ENCODE results near the gene MTOR.

Gene MTOR

DNA sequence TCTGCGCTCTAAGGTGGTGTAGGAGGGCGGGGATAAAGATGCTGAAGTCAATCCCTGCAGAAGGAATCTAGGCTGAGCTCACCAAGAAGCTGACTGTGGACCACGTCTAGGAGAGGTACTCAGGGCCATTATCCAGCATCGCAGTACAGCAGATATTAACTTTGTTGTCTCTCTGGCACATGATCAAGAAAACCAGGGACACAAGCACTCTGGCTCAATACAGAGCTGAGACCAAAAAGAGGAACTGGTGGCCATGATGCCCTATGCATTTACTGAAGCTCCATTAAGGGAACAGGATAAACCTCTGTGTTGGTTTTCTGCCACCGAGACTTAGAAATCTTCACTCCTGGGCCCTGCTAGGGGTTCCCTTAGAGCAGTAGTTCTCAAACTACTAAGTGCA lies 111.2 kb downstream of the MTOR start:
- H3K27me3 ChIP-seq (ENCODE audit: insufficient read depth, low read length) = no peaks in the 10 kb centered on the region
- H3K4me3 ChIP-seq (ENCODE audit: low read depth, low read length) = no peak overlapping the region
- no peak overlapping the region for H2BK5ac ChIP-seq (ENCODE audit: low read depth, low read length, poor library complexity)
- no peak overlapping the region for H3K4ac ChIP-seq (ENCODE audit: low read depth, low read length)
- WGBS (ENCODE audit: extremely low coverage, insufficient coverage, insufficient read length) = no CpG with 5 or more reads among the region's 5 CpGs
- peaks cover 2 to 6% of the 10 kb centered on the region in 2 experiments for H3K4me1 ChIP-seq (ENCODE audit: control insufficient read depth in 1 of 2, insufficient read depth in 2 of 2, low read length in 2 of 2)
- H3K14ac ChIP-seq (ENCODE audit: low read length) = no peak overlapping the region
- H3K18ac ChIP-seq (ENCODE audit: low read length) = no peak overlapping the region
- no peak overlapping the region for H2BK120ac ChIP-seq (ENCODE audit: insufficient read depth, low read length, poor library complexity)
- no peak overlapping the region for H2BK12ac ChIP-seq (ENCODE audit: low read length)
- no peak overlapping the region for H2AFZ ChIP-seq (ENCODE audit: insufficient read depth, low read length, poor library complexity)
- no peak for DNase-seq
- H3K79me2 ChIP-seq (ENCODE audit: control insufficient read depth, insufficient read depth, low read length, poor library complexity) = no peaks in the 10 kb centered on the region
- no peak overlapping the region for H3K27ac ChIP-seq (ENCODE audit: low read depth, low read length)
- no peak overlapping the region for H4K12ac ChIP-seq (ENCODE audit: low read depth, low read length)
- no peak overlapping the region for H4K91ac ChIP-seq (ENCODE audit: low read depth, low read length)
- H3K36me3 ChIP-seq (ENCODE audit: control insufficient read depth in 1 of 2, insufficient read depth in 2 of 2, low read length in 2 of 2) = peaks cover 5 to 29% of the 10 kb centered on the region in 2 experiments
- H3K9ac ChIP-seq (ENCODE audit: low read length) = no peak overlapping the region
- no peak overlapping the region for H3K4me2 ChIP-seq (ENCODE audit: low read length)
- no peak overlapping the region for H2AK5ac ChIP-seq (ENCODE audit: low read length)
- peaks cover 1% of the 10 kb centered on the region for H3K9me3 ChIP-seq (ENCODE audit: insufficient read depth, low read depth, low read length)
- H3K23ac ChIP-seq (ENCODE audit: low read length) = no peak overlapping the region
- no peak overlapping the region for H4K8ac ChIP-seq (ENCODE audit: low read depth, low read length)
- H3K79me1 ChIP-seq (ENCODE audit: low read length) = no peaks in the 10 kb centered on the region

DNA sequence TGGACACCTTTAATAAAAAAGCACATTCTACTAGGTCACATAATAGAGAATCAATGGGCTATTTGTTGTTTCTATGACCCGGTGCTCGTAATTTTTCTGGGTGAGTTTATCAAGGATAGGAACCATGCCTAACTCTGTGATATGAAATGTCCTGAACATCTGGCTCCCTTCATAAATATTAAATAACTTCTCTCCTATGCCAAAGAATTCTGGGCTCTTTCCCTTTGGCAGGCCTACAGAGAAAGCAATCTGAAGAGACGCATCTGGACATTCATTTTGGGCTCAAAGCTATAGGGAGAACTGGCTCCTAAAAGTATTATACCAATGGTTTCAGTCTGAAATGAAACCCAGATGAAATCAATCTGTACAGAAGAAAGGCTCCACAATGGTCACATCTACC lies 112.0 kb downstream of the MTOR start:
- no CpG with 5 or more reads among the region's 3 CpGs for WGBS (ENCODE audit: extremely low coverage, insufficient coverage, insufficient read length)

DNA sequence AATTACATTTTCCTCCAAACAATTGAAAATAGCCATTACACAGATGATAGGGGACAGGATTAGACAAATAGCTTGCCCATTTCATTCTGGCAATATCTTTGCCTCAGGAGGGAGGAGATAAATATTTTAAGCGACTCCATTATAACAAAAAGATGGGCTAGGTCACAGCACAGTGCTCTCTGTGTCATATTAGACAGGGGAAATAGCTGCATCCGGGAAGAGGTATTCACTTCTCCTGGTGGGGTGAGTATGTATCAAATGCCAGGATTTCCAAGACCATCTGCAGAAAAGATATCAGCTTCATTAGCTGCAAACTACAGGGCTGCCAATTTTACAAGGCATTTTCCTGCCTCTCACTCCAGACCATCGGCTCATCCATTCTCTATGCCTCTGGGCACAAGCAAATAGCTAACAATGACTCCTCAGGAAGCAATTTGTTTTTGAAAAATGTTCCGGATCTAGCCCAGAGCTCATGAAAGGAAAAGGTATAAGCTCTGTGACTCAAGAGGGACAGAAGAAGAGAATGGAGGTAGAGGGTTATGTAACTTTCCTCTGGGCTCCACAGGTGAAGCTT lies 115.1 kb downstream of the MTOR start:
- WGBS (ENCODE audit: extremely low coverage, insufficient coverage, insufficient read length) = no CpG with 5 or more reads among the region's 4 CpGs
- Histone ChIP-seq H3K9me3 (ENCODE audit: insufficient read depth, low read depth, low read length) (peaks cover 1% of the 10 kb centered on the region), H3K27ac (ENCODE audit: low read depth, low read length) (no peak overlapping the region), H4K8ac (ENCODE audit: low read depth, low read length) (no peak overlapping the region), H3K79me1 (ENCODE audit: low read length) (no peaks in the 10 kb centered on the region), H3K4me3 (ENCODE audit: low read depth, low read length) (no peak overlapping the region), H2AFZ (ENCODE audit: insufficient read depth, low read length, poor library complexity) (no peak overlapping the region), H2AK5ac (ENCODE audit: low read length) (no peak overlapping the region), H3K9ac (ENCODE audit: low read length) (no peak overlapping the region), H3K18ac (ENCODE audit: low read length) (no peak overlapping the region), H3K4me2 (ENCODE audit: low read length) (no peak overlapping the region), H3K27me3 (ENCODE audit: insufficient read depth, low read length) (no peaks in the 10 kb centered on the region), H3K4me1 (ENCODE audit: control insufficient read depth in 1 of 2, insufficient read depth in 2 of 2, low read length in 2 of 2) (peaks cover under 1 to 4% of the 10 kb centered on the region in 2 experiments), H3K79me2 (ENCODE audit: control insufficient read depth, insufficient read depth, low read length, poor library complexity) (no peaks in the 10 kb centered on the region), H4K91ac (ENCODE audit: low read depth, low read length) (no peak overlapping the region), H3K23ac (ENCODE audit: low read length) (no peak overlapping the region), H3K36me3 (ENCODE audit: control insufficient read depth in 1 of 2, insufficient read depth in 2 of 2, low read length in 2 of 2) (peaks cover 10 to 39% of the 10 kb centered on the region in 2 experiments), H3K4ac (ENCODE audit: low read depth, low read length) (no peak overlapping the region), H4K12ac (ENCODE audit: low read depth, low read length) (no peak overlapping the region), H2BK5ac (ENCODE audit: low read depth, low read length, poor library complexity) (no peak overlapping the region), H2BK120ac (ENCODE audit: insufficient read depth, low read length, poor library complexity) (no peak overlapping the region), H2BK12ac (ENCODE audit: low read length) (no peak overlapping the region), H3K14ac (ENCODE audit: low read length) (no peak overlapping the region)
- DNase-seq = peak; percentile 73 to 92

More for the DNA sequence above, 112.0 kb downstream of the MTOR start:
- no peak overlapping the region for H3K4ac ChIP-seq (ENCODE audit: low read depth, low read length)
- H3K4me2 ChIP-seq (ENCODE audit: low read length) = no peak overlapping the region
- peaks cover 1% of the 10 kb centered on the region for H3K9me3 ChIP-seq (ENCODE audit: insufficient read depth, low read depth, low read length)
- no peak overlapping the region for H2AK5ac ChIP-seq (ENCODE audit: low read length)
- no peak overlapping the region for H3K23ac ChIP-seq (ENCODE audit: low read length)
- H3K4me3 ChIP-seq (ENCODE audit: low read depth, low read length) = no peak overlapping the region
- H4K8ac ChIP-seq (ENCODE audit: low read depth, low read length) = no peak overlapping the region
- H3K27ac ChIP-seq (ENCODE audit: low read depth, low read length) = no peak overlapping the region
- no peak overlapping the region for H3K14ac ChIP-seq (ENCODE audit: low read length)
- no peak for DNase-seq
- H2BK120ac ChIP-seq (ENCODE audit: insufficient read depth, low read length, poor library complexity) = no peak overlapping the region
- H3K4me1 ChIP-seq (ENCODE audit: control insufficient read depth in 1 of 2, insufficient read depth in 2 of 2, low read length in 2 of 2) = peaks cover 2 to 6% of the 10 kb centered on the region in 2 experiments
- H3K36me3 ChIP-seq (ENCODE audit: control insufficient read depth in 1 of 2, insufficient read depth in 2 of 2, low read length in 2 of 2) = peaks cover 9 to 35% of the 10 kb centered on the region in 2 experiments
- no peak overlapping the region for H3K9ac ChIP-seq (ENCODE audit: low read length)
- H2BK12ac ChIP-seq (ENCODE audit: low read length) = no peak overlapping the region
- no peaks in the 10 kb centered on the region for H3K79me2 ChIP-seq (ENCODE audit: control insufficient read depth, insufficient read depth, low read length, poor library complexity)
- H3K18ac ChIP-seq (ENCODE audit: low read length) = no peak overlapping the region
- no peak overlapping the region for H4K91ac ChIP-seq (ENCODE audit: low read depth, low read length)
- no peaks in the 10 kb centered on the region for H3K79me1 ChIP-seq (ENCODE audit: low read length)
- no peaks in the 10 kb centered on the region for H3K27me3 ChIP-seq (ENCODE audit: insufficient read depth, low read length)
- H4K12ac ChIP-seq (ENCODE audit: low read depth, low read length) = no peak overlapping the region
- no peak overlapping the region for H2BK5ac ChIP-seq (ENCODE audit: low read depth, low read length, poor library complexity)
- no peak overlapping the region for H2AFZ ChIP-seq (ENCODE audit: insufficient read depth, low read length, poor library complexity)

DNA sequence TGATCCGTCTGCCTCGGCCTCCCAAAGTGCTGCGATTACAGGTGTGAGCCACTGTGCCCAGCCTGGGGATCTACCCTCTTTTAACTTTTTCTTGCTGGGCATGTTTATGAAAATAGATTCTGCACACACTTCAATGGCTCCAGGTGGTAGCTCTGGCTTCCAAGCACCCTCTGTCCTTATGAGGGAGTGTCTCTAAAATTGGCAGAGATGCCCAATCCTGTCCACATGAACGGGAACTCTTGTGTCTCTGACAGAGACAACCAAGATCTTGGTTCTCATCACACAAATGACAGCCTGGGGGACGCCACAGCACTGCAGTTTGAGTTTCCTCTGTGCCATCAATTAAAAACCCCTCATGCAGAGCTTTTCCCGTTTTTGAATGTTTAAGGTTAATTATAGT lies 116.6 kb downstream of the MTOR start:
- H3K14ac ChIP-seq (ENCODE audit: low read length) = no peak overlapping the region
- H3K27ac ChIP-seq (ENCODE audit: low read depth, low read length) = no peak overlapping the region
- no peak overlapping the region for H2BK5ac ChIP-seq (ENCODE audit: low read depth, low read length, poor library complexity)
- DNase-seq = no peak
- peaks cover 1% of the 10 kb centered on the region for H3K9me3 ChIP-seq (ENCODE audit: insufficient read depth, low read depth, low read length)
- no peak overlapping the region for H3K23ac ChIP-seq (ENCODE audit: low read length)
- H3K4me3 ChIP-seq (ENCODE audit: low read depth, low read length) = no peak overlapping the region
- no peak overlapping the region for H3K18ac ChIP-seq (ENCODE audit: low read length)
- no peak overlapping the region for H2AFZ ChIP-seq (ENCODE audit: insufficient read depth, low read length, poor library complexity)
- H4K8ac ChIP-seq (ENCODE audit: low read depth, low read length) = no peak overlapping the region
- H3K4ac ChIP-seq (ENCODE audit: low read depth, low read length) = no peak overlapping the region
- no peak overlapping the region for H4K12ac ChIP-seq (ENCODE audit: low read depth, low read length)
- WGBS (ENCODE audit: extremely low coverage, insufficient coverage, insufficient read length) = no CpG with 5 or more reads among the region's 6 CpGs
- H3K9ac ChIP-seq (ENCODE audit: low read length) = no peak overlapping the region
- no peaks in the 10 kb centered on the region for H3K27me3 ChIP-seq (ENCODE audit: insufficient read depth, low read length)
- no peak overlapping the region for H3K4me2 ChIP-seq (ENCODE audit: low read length)
- no peaks in the 10 kb centered on the region for H3K79me2 ChIP-seq (ENCODE audit: control insufficient read depth, insufficient read depth, low read length, poor library complexity)
- no peak overlapping the region for H4K91ac ChIP-seq (ENCODE audit: low read depth, low read length)
- H3K4me1 ChIP-seq (ENCODE audit: control insufficient read depth in 1 of 2, insufficient read depth in 2 of 2, low read length in 2 of 2) = peaks cover 0 to 4% of the 10 kb centered on the region in 2 experiments
- H3K79me1 ChIP-seq (ENCODE audit: low read length) = no peaks in the 10 kb centered on the region
- H3K36me3 ChIP-seq (ENCODE audit: control insufficient read depth in 1 of 2, insufficient read depth in 2 of 2, low read length in 2 of 2) = peaks cover 10 to 32% of the 10 kb centered on the region in 2 experiments
- no peak overlapping the region for H2AK5ac ChIP-seq (ENCODE audit: low read length)
- no peak overlapping the region for H2BK12ac ChIP-seq (ENCODE audit: low read length)
- no peak overlapping the region for H2BK120ac ChIP-seq (ENCODE audit: insufficient read depth, low read length, poor library complexity)

Data from trophoblast cell (in vitro differentiated cells and primary cell).